Adipose tissue (tissue), 3 donors: ENCODE measurements around the gene FZD7. TPM values are rescaled to one million over a fixed set of nuclear protein-coding genes. Genes with fewer than 3 reads are reported as not detected.

Experiments used
- H3K27ac ChIP-seq: one replicate; pipeline ENCODE4 v1.5.1; 2013; ENCODE audit warnings: low read depth, low read length
- WGBS, 3 donors: extraction: QIAGEN DNeasy Blood & Tissue Kit; methylation state at CpG; one replicate each; pipeline ENCODE4 v1.1.7; 2013; 5-methylcytosine and 5-hydroxymethylcytosine counted together
- polyA plus RNA-seq, 3 donors: library from polyadenylated mRNA; stranded (reverse); fragments of 200-250 nt; gene quantifications; one replicate each; pipeline ENCODE4 v1.2.3, GENCODE V29; 2013
- donor health status: healthy with polysubstance abuse.
- donor health status: Bipolar disorder and iron deficiency.
- donor health status: healthy.

FZD7 gene
- polyA plus RNA-seq: 1 to 10 TPM; 1.6 to 5.2 (median 3.7) TPM

GRCh38 chr2:202033317-202034248 is at the start of gene FZD7:
Gene FZD7 (plus strand): TSS chr2:202033855. CDS start chr2:202034648, 793 bp downstream.
- WGBS, 3 donors: 0 to 1% (median 0%) methylated on average over 86 to 109 of the region's 109 CpGs

DNA sequence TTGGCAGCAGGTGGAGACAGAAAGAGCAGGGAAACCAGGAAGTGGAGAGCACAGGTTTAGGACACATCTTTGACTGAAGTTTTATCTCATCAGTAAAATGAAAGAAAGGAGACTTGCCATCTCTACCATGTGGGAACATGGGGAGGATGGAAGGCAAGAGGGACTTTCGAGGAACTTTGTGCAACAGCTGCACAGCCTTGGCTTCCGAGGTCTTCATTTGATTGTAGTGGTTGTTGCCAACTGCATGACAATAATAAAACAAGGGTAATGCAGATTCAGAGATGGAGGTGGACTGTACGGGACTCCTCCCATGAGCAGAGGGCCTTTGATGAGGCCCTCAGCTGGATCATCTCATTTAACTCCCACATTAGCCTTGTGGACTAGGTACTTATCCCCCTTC is 49.3 kb upstream of the FZD7 start:
- H3K27ac ChIP-seq: no peak overlapping the region
- 92 to 100% (median 96%) methylated on average over 3 of the region's 3 CpGs for WGBS, 3 donors

More at GRCh38 chr2:202033317-202034248, at the start of gene FZD7:
- no peak within 1 kb of the TSS for H3K27ac ChIP-seq

- no peak overlapping the region for H3K27ac ChIP-seq
- WGBS, 3 donors: 60 to 70% (median 67%) methylated on average over 12 of the region's 12 CpGs
Measured at GRCh38 chr2:201984800-201985525, 48.7 kb upstream of the FZD7 start.

GRCh38 chr2:201985728-201986462 is 47.8 kb upstream of the FZD7 start:
- WGBS, 3 donors: 58 to 87% (median 78%) methylated on average over 8 of the region's 8 CpGs
- H3K27ac ChIP-seq: no peak overlapping the region

GRCh38 chr2:201986463-201986735 is 47.3 kb upstream of the FZD7 start:
- no peak overlapping the region for H3K27ac ChIP-seq
- 77 to 93% (median 79%) methylated on average over 5 of the region's 5 CpGs for WGBS, 3 donors

DNA sequence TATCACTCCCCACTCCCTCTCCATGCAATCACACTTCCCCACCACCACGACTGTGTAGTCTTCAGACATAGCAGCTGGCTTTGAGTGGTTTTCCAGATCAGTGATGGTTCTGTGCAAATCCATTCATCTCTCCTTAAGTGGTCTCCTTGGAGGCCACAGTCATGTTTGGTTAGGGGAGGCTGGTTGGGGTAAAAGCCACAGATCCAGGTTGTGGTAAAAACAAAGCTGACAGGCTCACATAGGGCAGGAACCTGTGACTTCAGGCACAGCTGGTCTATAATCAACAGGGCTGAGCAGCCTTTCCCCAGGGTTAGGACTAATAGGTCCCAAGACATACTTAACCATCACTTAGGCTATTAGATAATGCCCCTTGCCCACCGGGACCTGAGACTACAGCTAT is 46.2 kb upstream of the FZD7 start:
- 76 to 88% (median 85%) methylated on average over 2 of the region's 2 CpGs for WGBS, 3 donors
- no peak overlapping the region for H3K27ac ChIP-seq

DNA sequence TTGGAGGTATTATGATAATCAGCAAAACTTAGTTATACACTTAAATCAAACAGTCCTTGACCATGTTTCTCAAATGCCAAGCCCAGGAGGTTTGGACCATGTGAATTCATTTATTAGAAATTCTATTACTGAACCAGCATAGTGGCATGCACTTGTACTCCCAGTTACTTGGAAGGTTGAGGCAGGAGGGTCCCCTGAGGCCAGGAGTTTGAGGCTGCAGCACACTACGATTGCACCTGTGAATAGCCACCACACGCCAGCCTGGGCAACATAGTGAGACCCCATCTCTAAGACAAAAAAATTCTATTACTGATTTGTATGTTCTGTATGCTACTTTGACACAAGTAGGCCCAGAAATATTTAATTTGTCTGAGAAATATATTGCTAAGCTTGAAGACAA is 43.6 kb upstream of the FZD7 start:
- 94 to 98% (median 96%) methylated on average over 2 of the region's 2 CpGs for WGBS, 3 donors
- H3K27ac ChIP-seq: no peak overlapping the region

DNA sequence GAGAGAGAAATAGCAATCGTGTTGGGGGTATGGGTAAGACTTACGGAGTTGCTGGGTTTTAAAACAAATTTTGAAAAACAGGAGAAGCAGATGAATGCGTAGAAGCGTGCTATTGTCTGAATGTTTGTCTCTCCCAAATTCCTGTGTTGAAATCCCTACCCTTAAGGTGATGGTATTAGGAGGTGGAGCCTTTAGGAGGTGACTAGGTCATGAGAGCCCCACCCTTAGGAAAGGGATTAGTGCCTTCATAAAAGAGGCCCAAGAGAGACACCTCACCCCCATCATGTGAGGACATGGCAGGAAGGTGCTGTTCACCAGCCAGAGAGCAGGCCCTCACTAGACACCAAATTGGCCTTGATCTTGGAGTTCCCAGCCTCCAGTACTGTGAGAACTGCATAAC is 40.7 kb upstream of the FZD7 start:
- no peak overlapping the region for H3K27ac ChIP-seq
- WGBS, 3 donors: 92 to 99% (median 96%) methylated on average over 4 of the region's 4 CpGs

GRCh38 chr2:201994973-201995638 is 38.5 kb upstream of the FZD7 start:
- no peak overlapping the region for H3K27ac ChIP-seq
- WGBS, 3 donors: 94 to 99% (median 96%) methylated on average over 2 of the region's 2 CpGs

DNA sequence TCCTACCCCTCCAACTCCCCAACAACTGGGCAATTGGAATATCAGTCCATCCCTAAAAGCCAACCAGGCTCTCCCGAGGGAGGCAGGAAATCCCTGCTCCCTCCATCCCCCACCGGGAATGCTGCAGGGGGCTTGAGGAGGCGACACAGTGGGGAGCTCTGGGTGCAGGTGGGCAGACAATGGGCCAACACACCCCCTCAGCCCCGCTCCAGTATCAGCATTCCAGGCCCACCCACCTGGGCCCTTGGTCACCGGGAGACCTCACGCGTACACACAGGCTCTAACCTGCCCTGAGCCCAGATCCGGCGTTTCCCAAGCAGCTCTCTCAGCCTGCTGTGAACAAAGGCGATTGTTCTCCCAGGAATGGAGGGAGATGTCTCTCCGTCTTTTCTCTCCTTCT is 37.6 kb upstream of the FZD7 start:
- H3K27ac ChIP-seq: no peak overlapping the region
- 44 to 85% (median 81%) methylated on average over 11 of the region's 11 CpGs for WGBS, 3 donors

DNA sequence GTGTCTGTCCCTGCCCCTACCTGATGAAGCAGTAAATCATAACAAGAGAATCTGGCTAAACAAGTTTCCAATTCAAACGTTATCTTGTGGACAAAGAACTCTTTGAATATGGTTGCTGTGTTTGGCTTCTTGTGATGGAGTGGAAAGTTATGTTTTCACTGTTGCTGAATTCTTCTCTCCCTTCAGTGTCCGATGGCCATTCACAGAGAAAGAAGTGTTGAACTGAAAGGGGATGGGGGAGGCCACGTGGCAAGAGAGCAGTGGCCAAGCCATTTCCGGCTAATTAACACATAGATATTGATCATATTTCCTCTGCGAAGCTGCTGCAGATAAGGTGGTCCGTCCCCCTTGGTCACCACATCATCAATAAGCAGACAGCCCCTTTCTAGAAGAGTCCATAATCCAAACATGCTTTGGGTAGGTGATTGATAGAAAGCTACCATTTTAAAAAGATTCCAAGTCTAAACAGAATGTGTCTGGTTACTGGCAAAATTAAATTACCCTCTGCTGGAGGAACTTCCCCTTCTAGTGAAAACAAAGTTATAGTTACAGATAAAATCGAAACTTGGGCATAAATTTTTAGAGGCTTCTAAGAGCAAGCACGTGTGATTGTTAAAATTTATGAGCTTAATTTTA is 36.9 kb upstream of the FZD7 start:
- no peak overlapping the region for H3K27ac ChIP-seq
- 43 to 48% (median 46%) methylated on average over 8 of the region's 8 CpGs for WGBS, 3 donors

DNA sequence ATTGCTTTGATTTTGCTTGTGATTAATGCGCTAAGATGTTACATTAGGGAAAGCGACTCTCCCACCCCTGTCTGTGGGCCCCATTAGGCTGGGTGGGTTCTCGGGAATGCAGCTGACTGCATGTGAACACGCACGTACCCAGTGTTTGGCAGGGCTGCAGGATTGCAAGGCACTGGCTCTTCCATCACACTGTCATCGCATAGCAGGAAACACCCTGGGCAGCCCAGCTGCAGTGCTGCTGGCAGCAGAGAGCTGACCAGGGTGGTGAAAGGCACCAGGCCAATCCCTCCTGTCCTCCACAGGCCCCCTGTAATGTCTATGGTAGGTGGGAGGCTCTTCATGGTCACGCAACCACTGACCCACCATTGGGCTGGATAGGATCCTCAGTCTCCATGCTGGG is 34.4 kb upstream of the FZD7 start:
- 81 to 94% (median 87%) methylated on average over 7 of the region's 7 CpGs for WGBS, 3 donors
- H3K27ac ChIP-seq: no peak overlapping the region

DNA sequence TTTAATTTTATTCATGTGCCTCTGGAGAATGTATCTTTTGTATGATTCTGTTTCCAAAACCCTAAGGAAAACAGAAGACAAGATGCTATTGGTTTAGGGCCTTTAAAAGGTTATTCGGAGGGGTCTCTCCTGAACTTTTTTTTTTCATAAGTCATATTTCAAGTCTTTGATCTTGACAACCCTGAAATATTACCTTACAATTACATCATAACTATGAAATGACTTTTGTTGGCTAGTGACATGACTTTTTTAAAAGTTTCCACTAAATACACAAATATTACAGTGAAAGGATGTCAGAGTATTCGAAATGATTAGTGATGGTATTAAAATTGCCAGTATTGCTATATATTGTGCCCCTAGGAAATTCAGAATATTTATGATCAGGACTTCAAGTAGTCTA is 31.8 kb upstream of the FZD7 start:
- WGBS, 3 donors: 82 to 83% (median 82%) methylated on average over 2 of the region's 2 CpGs
- no peak overlapping the region for H3K27ac ChIP-seq

GRCh38 chr2:202002381-202002780 is 31.3 kb upstream of the FZD7 start:
- H3K27ac ChIP-seq: no peak overlapping the region
- 88 to 92% (median 91%) methylated on average over 6 of the region's 6 CpGs for WGBS, 3 donors

- no peak overlapping the region for H3K27ac ChIP-seq
- 76 to 80% (median 79%) methylated on average over 3 of the region's 3 CpGs for WGBS, 3 donors
Measured at GRCh38 chr2:202005272-202005887, 28.3 kb upstream of the FZD7 start.

- WGBS, 3 donors: 53 to 92% (median 87%) methylated on average over 1 of the region's 1 CpG
- no peak overlapping the region for H3K27ac ChIP-seq
Measured at GRCh38 chr2:202006301-202006700, 27.4 kb upstream of the FZD7 start.

DNA sequence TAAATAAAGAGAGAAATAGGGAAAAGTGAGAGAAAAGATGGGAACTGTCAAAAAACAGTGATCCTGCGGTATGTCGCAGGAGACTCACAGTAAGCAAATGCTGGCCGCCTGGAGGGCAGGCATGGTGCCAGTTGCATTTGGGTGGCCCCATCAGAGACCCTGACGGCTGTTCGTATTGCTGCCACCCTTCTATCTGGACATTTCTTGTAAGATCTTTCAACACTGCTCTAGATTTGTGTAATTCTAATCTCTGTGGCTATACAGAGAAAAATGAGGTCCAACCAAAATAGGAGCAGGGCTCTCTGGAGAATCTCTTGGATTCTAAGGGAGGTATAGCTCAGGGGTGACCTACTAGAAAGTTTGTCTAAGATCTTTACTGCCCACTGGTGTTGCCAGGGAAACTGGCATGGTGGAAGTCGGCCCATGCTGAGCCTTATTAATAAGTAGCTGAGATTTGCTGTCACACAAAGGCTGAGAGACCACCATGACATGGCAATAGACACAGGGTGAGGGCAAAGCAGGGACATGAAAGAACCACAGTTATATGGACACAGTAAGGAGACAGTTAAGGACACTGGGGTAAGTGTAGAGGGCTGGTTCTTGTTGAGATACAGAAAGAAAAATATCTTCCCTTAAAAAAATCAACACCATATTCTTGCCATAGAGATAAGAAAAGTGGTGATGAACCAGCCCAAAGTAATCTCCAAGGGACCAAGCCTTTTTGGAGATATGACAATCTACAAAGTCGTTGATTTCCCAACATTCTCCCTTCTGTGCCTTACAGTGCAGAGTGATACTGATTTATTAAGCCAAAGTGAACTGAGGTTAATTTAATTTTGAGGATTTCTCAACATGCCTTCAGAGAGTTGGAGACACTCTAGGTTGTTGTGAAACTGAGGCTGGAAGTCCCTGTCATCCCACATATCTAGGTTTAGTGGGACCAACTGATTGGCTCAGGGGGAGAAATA is 26.4 kb upstream of the FZD7 start:
- no peak overlapping the region for H3K27ac ChIP-seq
- WGBS, 3 donors: 72 to 82% (median 79%) methylated on average over 7 of the region's 7 CpGs
